Measurements from ENCODE around the gene LMTK3. TPM values are rescaled to one million over a fixed set of nuclear protein-coding genes. Genes with fewer than 3 reads are reported as not detected.

The LMTK3 gene, protein sequence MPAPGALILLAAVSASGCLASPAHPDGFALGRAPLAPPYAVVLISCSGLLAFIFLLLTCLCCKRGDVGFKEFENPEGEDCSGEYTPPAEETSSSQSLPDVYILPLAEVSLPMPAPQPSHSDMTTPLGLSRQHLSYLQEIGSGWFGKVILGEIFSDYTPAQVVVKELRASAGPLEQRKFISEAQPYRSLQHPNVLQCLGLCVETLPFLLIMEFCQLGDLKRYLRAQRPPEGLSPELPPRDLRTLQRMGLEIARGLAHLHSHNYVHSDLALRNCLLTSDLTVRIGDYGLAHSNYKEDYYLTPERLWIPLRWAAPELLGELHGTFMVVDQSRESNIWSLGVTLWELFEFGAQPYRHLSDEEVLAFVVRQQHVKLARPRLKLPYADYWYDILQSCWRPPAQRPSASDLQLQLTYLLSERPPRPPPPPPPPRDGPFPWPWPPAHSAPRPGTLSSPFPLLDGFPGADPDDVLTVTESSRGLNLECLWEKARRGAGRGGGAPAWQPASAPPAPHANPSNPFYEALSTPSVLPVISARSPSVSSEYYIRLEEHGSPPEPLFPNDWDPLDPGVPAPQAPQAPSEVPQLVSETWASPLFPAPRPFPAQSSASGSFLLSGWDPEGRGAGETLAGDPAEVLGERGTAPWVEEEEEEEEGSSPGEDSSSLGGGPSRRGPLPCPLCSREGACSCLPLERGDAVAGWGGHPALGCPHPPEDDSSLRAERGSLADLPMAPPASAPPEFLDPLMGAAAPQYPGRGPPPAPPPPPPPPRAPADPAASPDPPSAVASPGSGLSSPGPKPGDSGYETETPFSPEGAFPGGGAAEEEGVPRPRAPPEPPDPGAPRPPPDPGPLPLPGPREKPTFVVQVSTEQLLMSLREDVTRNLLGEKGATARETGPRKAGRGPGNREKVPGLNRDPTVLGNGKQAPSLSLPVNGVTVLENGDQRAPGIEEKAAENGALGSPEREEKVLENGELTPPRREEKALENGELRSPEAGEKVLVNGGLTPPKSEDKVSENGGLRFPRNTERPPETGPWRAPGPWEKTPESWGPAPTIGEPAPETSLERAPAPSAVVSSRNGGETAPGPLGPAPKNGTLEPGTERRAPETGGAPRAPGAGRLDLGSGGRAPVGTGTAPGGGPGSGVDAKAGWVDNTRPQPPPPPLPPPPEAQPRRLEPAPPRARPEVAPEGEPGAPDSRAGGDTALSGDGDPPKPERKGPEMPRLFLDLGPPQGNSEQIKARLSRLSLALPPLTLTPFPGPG (N-terminal part only)
- total RNA-seq (10 to 100 TPM in 1 of 2 donors, 1 to 10 TPM in 1; 8.8 to 10.8 TPM), polyA plus RNA-seq (ENCODE audit: insufficient read length in 2 of 2) (10 to 100 TPM; 65.8 to 76.5 TPM)
- long read RNA-seq, donor 1, full-length matches to known transcripts: 5 of 5 reads
- long read RNA-seq, donor 1, partial matches to known transcripts: 0 of 5 reads
- long read RNA-seq, donor 1, other reads (novel, unspliced or antisense): 0 of 5 reads
- long read RNA-seq, donor 2, partial matches to known transcripts: 0 of 3 reads
- long read RNA-seq, donor 2, other reads (novel, unspliced or antisense): 0 of 3 reads
- long read RNA-seq, donor 3, full-length matches to known transcripts: 2 of 9 reads
- long read RNA-seq, donor 3, partial matches to known transcripts: 7 of 9 reads
- long read RNA-seq, donor 3, other reads (novel, unspliced or antisense): 0 of 9 reads
- long read RNA-seq, donor 4: 0 reads

- Histone ChIP-seq H3K4me1 (ENCODE audit: control insufficient read depth, insufficient read depth, low read length) (peaks cover 29% of the 10 kb centered on the region), H3K4me3 (ENCODE audit: low read depth, low read length) (peak within 1 kb of the TSS; percentile 35), H3K9me3 (ENCODE audit: control insufficient read depth, insufficient read depth, low read length) (no peaks in the 10 kb centered on the region), H3K27ac (ENCODE audit: low read depth, low read length) (peak within 1 kb of the TSS; percentile 73), H3K27me3 (ENCODE audit: control insufficient read depth, insufficient read depth, low read length) (peaks cover 7% of the 10 kb centered on the region), H3K36me3 (ENCODE audit: control insufficient read depth, insufficient read depth, low read length) (peaks cover 35% of the 10 kb centered on the region)
- DNase-seq (ENCODE audit: low read depth in 4 of 6, low spot score in 6 of 6): peak in 5 of 6 donors; percentile 72 to 99 (median 92)
- 4% methylated on average over 32 of the region's 32 CpGs for WGBS (ENCODE audit: insufficient coverage)
Observed at GRCh38 chr19:48511800-48512503, at the start of gene LMTK3. LMTK3 (minus strand) TSS chr19:48511835; CDS start chr19:48511576, 259 bp downstream.

DNA sequence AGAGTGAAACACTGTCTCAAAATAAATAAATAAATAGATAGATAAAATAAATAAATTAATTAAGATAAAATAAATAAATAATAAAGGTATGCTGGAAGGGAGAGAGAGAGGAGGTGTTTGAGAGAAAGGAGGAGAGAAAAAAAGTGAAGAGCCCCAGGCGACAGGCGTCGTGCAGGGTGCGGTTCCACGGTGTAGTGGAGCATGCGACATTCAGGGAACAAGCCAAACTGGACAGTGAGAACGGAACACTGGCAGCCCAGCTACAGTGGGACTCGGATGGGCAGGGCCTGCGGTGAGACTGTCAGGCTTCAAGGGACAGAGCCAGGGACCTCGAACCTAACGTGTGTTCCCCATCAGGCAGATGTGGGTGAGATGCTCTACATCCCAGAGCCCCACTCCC, 49.8 kb upstream of the LMTK3 start:
- WGBS (ENCODE audit: insufficient coverage): 92% methylated on average over 10 of the region's 11 CpGs
- Histone ChIP-seq H3K27ac (ENCODE audit: low read depth, low read length) (no peak overlapping the region), H3K27me3 (ENCODE audit: control insufficient read depth, insufficient read depth, low read length) (peaks cover 15% of the 10 kb centered on the region), H3K4me3 (ENCODE audit: low read depth, low read length) (no peak overlapping the region), H3K36me3 (ENCODE audit: control insufficient read depth, insufficient read depth, low read length) (no peaks in the 10 kb centered on the region), H3K4me1 (ENCODE audit: control insufficient read depth, insufficient read depth, low read length) (peaks cover 5% of the 10 kb centered on the region), H3K9me3 (ENCODE audit: control insufficient read depth, insufficient read depth, low read length) (no peaks in the 10 kb centered on the region)
- no peak for DNase-seq (ENCODE audit: low read depth in 4 of 6, low spot score in 6 of 6)

DNA sequence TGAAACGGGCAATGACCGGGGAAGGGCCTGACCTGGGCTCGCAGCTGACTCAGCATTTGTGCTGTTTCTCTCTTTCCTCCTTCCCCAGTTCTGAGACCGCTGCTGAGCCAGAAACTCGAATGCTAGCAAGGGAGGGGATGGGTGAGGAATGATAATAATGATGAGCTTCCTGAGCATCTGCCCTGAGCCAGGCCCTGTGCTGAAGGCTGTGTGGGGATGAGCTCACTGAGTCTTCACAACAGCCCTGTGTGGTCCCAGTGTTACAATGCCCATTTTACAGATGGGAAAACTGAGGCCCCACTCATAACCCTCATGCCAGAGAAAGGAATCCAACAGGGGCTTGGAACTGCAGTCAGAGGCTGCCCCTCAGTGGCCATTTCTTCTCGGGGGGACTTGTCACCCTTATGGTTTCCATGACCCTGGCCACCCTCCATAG, 48.5 kb upstream of the LMTK3 start:
- Histone ChIP-seq H3K4me3 (ENCODE audit: low read depth, low read length) (no peak overlapping the region), H3K36me3 (ENCODE audit: control insufficient read depth, insufficient read depth, low read length) (no peaks in the 10 kb centered on the region), H3K27ac (ENCODE audit: low read depth, low read length) (no peak overlapping the region), H3K4me1 (ENCODE audit: control insufficient read depth, insufficient read depth, low read length) (peaks cover 5% of the 10 kb centered on the region), H3K9me3 (ENCODE audit: control insufficient read depth, insufficient read depth, low read length) (no peaks in the 10 kb centered on the region), H3K27me3 (ENCODE audit: control insufficient read depth, insufficient read depth, low read length) (peaks cover 15% of the 10 kb centered on the region)
- WGBS (ENCODE audit: insufficient coverage): no CpG with 5 or more reads among the region's 6 CpGs
- no peak for DNase-seq (ENCODE audit: low read depth in 4 of 6, low spot score in 6 of 6)

- H3K27ac ChIP-seq (ENCODE audit: low read depth, low read length): no peak overlapping the region
- no peaks in the 10 kb centered on the region for H3K9me3 ChIP-seq (ENCODE audit: control insufficient read depth, insufficient read depth, low read length)
- peaks cover 15% of the 10 kb centered on the region for H3K27me3 ChIP-seq (ENCODE audit: control insufficient read depth, insufficient read depth, low read length)
- 14% methylated on average over 23 of the region's 27 CpGs for WGBS (ENCODE audit: insufficient coverage)
- no peak for DNase-seq (ENCODE audit: low read depth in 4 of 6, low spot score in 6 of 6)
- H3K36me3 ChIP-seq (ENCODE audit: control insufficient read depth, insufficient read depth, low read length): no peaks in the 10 kb centered on the region
- H3K4me3 ChIP-seq (ENCODE audit: low read depth, low read length): no peak overlapping the region
- peaks cover 5% of the 10 kb centered on the region for H3K4me1 ChIP-seq (ENCODE audit: control insufficient read depth, insufficient read depth, low read length)
Observed at GRCh38 chr19:48558018-48558684, 46.5 kb upstream of the LMTK3 start.

GRCh38 chr19:48556825-48557224, 45.2 kb upstream of the LMTK3 start:
- H3K4me1 ChIP-seq (ENCODE audit: control insufficient read depth, insufficient read depth, low read length): peaks cover 5% of the 10 kb centered on the region

GRCh38 chr19:48556163-48556562, 44.5 kb upstream of the LMTK3 start:
- DNase-seq (ENCODE audit: low read depth in 4 of 6, low spot score in 6 of 6): no peak
- Histone ChIP-seq H3K9me3 (ENCODE audit: control insufficient read depth, insufficient read depth, low read length) (no peaks in the 10 kb centered on the region), H3K27ac (ENCODE audit: low read depth, low read length) (no peak overlapping the region), H3K4me1 (ENCODE audit: control insufficient read depth, insufficient read depth, low read length) (peaks cover 5% of the 10 kb centered on the region), H3K27me3 (ENCODE audit: control insufficient read depth, insufficient read depth, low read length) (peaks cover 15% of the 10 kb centered on the region), H3K4me3 (ENCODE audit: low read depth, low read length) (no peak overlapping the region), H3K36me3 (ENCODE audit: control insufficient read depth, insufficient read depth, low read length) (no peaks in the 10 kb centered on the region)
- WGBS (ENCODE audit: insufficient coverage): 47% methylated on average over 11 of the region's 11 CpGs

More at GRCh38 chr19:48556825-48557224, 45.2 kb upstream of the LMTK3 start:
- peaks cover 15% of the 10 kb centered on the region for H3K27me3 ChIP-seq (ENCODE audit: control insufficient read depth, insufficient read depth, low read length)
- H3K27ac ChIP-seq (ENCODE audit: low read depth, low read length): no peak overlapping the region
- H3K36me3 ChIP-seq (ENCODE audit: control insufficient read depth, insufficient read depth, low read length): no peaks in the 10 kb centered on the region
- no peak overlapping the region for H3K4me3 ChIP-seq (ENCODE audit: low read depth, low read length)
- DNase-seq (ENCODE audit: low read depth in 4 of 6, low spot score in 6 of 6): no peak
- 94% methylated on average over 4 of the region's 5 CpGs for WGBS (ENCODE audit: insufficient coverage)
- H3K9me3 ChIP-seq (ENCODE audit: control insufficient read depth, insufficient read depth, low read length): no peaks in the 10 kb centered on the region

DNA sequence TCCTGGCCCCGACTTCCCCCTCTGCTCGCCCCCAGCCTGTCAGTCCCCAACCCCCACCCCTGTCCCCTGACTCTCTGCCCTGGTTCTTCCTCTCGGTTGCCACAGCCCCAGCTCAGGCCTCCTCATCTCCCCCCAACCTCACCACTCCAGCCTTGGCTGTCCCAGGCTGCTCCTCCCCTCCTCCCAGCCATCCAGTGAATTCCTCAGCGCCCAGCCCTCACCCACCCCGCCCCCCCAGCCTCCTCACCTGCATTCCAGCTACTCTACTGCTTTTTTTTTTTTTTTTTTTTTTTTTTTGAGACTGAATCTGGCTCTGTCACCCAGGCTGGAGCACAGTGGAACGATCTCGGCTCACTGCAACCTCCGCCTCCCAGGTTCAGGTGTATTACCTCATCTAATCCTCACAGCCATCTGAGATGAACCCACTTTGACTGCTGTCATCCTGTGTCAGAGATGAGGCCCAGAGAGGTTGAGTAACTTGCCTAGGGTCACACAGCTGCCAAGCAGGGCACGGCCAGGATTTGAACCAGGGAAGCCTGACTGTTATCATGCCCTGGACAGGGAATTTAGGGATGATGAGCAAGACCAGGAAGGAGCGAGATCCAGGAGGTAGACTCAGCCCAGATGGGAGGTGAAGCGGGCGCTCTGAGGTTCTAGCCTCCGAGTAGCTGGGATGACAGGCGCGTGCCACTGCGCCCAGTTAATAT, 42.9 kb upstream of the LMTK3 start:
- Histone ChIP-seq H3K9me3 (ENCODE audit: control insufficient read depth, insufficient read depth, low read length) (no peaks in the 10 kb centered on the region), H3K27ac (ENCODE audit: low read depth, low read length) (no peak overlapping the region), H3K36me3 (ENCODE audit: control insufficient read depth, insufficient read depth, low read length) (no peaks in the 10 kb centered on the region), H3K27me3 (ENCODE audit: control insufficient read depth, insufficient read depth, low read length) (peaks cover 11% of the 10 kb centered on the region), H3K4me1 (ENCODE audit: control insufficient read depth, insufficient read depth, low read length) (peaks cover 5% of the 10 kb centered on the region), H3K4me3 (ENCODE audit: low read depth, low read length) (no peak overlapping the region)
- 52% methylated on average over 12 of the region's 16 CpGs for WGBS (ENCODE audit: insufficient coverage)
- DNase-seq (ENCODE audit: low read depth in 4 of 6, low spot score in 6 of 6): no peak

Data from spinal cord (tissue), 10 donors.